ENCODE measurements around the gene RUNX1.

The RUNX1 gene

GRCh38 chr21:34900376-34900775 is 148.7 kb downstream of the RUNX1 start:
- no peak overlapping the region for H3K4me3 Mint-ChIP-seq
- H3K4me1 Mint-ChIP-seq, result peaks cover 10% of the 10 kb centered on the region
- no peaks in the 10 kb centered on the region for H3K27me3 Mint-ChIP-seq
- H3K9me3 Mint-ChIP-seq, result peaks cover 17% of the 10 kb centered on the region in 2 donors
- no peak overlapping the region for H3K27ac Mint-ChIP-seq
- ATAC-seq (no peak), DNase-seq (no peak)

- Mint-ChIP-seq H3K4me3 (no peak overlapping the region), H3K4me1 (peaks cover 9% of the 10 kb centered on the region), H3K27me3 (no peaks in the 10 kb centered on the region), H3K27ac (no peak overlapping the region), H3K9me3 (peaks cover 17% of the 10 kb centered on the region in 2 donors)
- ATAC-seq (no peak), DNase-seq (no peak)
Observed at GRCh38 chr21:34899760-34900159, 149.3 kb downstream of the RUNX1 start.

DNA sequence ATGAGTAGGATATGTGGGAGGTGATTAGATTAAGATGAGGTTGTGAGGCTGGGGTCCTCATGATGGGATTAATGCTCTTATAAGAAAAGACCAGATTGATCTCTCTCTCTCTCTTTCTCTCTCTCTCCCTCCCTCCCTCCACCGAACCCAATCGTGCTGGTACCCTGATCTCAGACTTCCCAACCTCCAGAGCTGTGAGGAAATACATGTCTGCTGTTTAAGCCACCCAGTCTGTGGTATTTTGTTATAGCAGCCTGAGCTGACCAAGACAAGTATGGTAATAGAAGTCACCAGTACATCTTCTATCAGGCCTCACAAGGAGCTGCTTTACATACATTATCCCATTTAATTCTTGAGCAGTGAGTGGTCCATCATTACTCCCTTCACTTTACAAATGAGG is 149.8 kb downstream of the RUNX1 start:
- Mint-ChIP-seq H3K27me3 (no peaks in the 10 kb centered on the region), H3K4me3 (no peak overlapping the region), H3K27ac (no peak overlapping the region)

DNA sequence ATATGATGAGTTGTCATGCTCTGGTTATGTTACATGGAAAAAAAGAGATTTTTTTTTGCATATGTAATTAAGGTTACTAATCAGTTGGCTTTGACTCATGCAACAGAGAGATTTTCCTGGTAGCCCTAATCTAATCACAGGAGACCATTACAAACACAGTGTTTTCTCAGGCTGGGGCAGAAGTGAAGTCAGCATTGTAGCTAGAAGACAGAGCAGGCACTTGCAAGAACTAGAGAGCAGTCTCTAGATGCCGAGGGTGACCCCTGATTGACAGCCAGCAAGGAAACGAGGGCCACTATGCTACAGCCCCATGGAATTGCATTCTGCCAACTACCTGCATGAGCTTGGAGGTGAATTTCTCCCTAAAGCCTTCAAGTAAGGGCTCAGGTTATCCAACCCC is 151.3 kb downstream of the RUNX1 start:
- Mint-ChIP-seq H3K9me3 (peaks cover 17% of the 10 kb centered on the region in 2 donors), H3K4me3 (no peak overlapping the region), H3K4me1 (peaks cover 25% of the 10 kb centered on the region), H3K27me3 (no peaks in the 10 kb centered on the region), H3K27ac (no peak overlapping the region)
- ATAC-seq (no peak), DNase-seq (no peak)

More for the DNA sequence above, 149.8 kb downstream of the RUNX1 start:
- ATAC-seq (no peak), DNase-seq (no peak)
- Mint-ChIP-seq H3K4me1 (peaks cover 12% of the 10 kb centered on the region), H3K9me3 (peaks cover 17% of the 10 kb centered on the region in 2 donors)

DNA sequence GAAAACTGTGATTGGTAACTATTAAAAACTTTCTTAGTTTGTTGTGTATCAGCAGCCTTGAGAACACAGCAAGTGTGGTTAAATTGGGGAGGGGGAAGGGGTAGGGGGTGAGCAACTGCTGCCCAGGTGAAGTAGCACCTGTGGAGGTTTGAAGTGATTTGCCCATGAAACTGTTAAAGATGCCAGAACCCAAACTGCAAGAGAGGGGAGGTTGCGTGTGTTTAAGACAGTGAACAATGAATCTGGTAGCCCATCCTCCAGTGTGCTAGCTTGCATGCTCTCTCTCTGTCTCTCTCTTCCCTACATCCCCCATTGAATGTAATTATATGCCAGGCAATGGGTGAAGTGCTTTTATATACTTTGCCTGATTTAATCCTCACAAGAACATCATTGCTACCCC is 154.7 kb downstream of the RUNX1 start:
- Mint-ChIP-seq H3K27me3 (no peaks in the 10 kb centered on the region), H3K4me3 (no peak overlapping the region), H3K9me3 (peaks cover 17% of the 10 kb centered on the region in 2 donors), H3K4me1 (peaks cover 38% of the 10 kb centered on the region), H3K27ac (no peak overlapping the region)
- ATAC-seq (no peak), DNase-seq (no peak)

GRCh38 chr21:34892209-34892608 is 156.9 kb downstream of the RUNX1 start:
- Mint-ChIP-seq H3K27ac (peak overlapping the region in 1 of 2 donors; percentile 8), H3K27me3 (no peaks in the 10 kb centered on the region), H3K9me3 (peaks cover 12 to 14% of the 10 kb centered on the region in 2 donors), H3K4me1 (peaks cover 47% of the 10 kb centered on the region), H3K4me3 (no peak overlapping the region)
- no peak for DNase-seq
- ATAC-seq, result no peak

DNA sequence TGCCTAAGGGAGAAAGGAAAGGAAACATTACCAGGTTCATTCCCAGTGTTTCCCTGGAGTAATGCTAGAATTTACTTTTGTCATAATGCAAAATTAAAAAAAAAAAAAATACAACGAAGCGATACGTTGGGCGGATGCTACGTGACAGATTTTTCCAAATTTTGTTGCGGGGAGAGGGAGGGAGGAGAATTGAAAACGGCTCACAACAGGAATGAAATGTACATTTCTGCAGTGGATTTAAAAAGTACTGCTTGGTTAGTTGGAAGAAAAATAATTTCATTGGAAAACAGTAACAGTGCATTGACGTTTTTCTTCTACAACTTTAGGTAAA is 157.5 kb downstream of the RUNX1 start:
- Mint-ChIP-seq H3K4me3 (peak overlapping the region in 1 of 2 donors; percentile 5), H3K9me3 (peaks cover 5 to 8% of the 10 kb centered on the region in 2 donors), H3K27ac (no peak overlapping the region), H3K4me1 (peaks cover 53% of the 10 kb centered on the region), H3K27me3 (no peaks in the 10 kb centered on the region)
- no peak for DNase-seq
- ATAC-seq, result no peak

DNA sequence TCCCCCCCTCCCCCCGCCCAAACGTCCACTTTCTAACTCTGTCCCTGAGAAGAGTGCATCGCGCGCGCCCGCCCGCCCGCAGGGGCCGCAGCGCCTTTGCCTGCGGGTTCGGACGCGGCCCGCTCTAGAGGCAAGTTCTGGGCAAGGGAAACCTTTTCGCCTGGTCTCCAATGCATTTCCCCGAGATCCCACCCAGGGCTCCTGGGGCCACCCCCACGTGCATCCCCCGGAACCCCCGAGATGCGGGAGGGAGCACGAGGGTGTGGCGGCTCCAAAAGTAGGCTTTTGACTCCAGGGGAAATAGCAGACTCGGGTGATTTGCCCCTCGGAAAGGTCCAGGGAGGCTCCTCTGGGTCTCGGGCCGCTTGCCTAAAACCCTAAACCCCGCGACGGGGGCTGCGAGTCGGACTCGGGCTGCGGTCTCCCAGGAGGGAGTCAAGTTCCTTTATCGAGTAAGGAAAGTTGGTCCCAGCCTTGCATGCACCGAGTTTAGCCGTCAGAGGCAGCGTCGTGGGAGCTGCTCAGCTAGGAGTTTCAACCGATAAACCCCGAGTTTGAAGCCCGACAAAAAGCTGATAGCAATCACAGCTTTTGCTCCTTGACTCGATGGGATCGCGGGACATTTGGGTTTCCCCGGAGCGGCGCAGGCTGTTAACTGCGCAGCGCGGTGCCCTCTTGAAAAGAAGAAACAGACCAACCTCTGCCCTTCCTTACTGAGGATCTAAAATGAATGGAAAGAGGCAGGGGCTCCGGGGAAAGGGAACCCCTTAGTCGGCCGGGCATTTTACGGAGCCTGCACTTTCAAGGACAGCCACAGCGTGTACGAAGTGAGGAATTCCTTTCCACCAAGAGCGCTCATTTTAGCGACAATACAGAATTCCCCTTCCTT is 158.1 kb downstream of the RUNX1 start:
- DNase-seq, result peak; percentile 8 to 12
- peaks cover under 1 to 2% of the 10 kb centered on the region in 2 donors for H3K9me3 Mint-ChIP-seq
- peak overlapping the region; percentile 92 for H3K4me3 Mint-ChIP-seq
- H3K4me1 Mint-ChIP-seq, result peaks cover 57% of the 10 kb centered on the region
- ATAC-seq, result no peak
- H3K27ac Mint-ChIP-seq, result peak overlapping the region in 1 of 2 donors; percentile 82
- H3K27me3 Mint-ChIP-seq, result no peaks in the 10 kb centered on the region

DNA sequence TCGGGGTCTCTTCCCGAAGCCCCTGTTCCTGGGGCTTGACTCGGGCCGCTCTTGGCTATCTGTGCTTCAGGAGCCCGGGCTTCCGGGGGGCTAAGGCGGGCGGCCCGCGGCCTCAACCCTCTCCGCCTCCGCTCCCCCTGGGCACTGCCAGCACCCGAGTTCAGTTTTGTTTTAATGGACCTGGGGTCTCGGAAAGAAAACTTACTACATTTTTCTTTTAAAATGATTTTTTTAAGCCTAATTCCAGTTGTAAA is 158.7 kb downstream of the RUNX1 start:
- ATAC-seq (no peak), DNase-seq (no peak)
- peaks cover 60% of the 10 kb centered on the region for H3K4me1 Mint-ChIP-seq
- peak overlapping the region; percentile 92 for H3K4me3 Mint-ChIP-seq
- no peak overlapping the region for H3K27ac Mint-ChIP-seq
- no peaks in the 10 kb centered on the region for H3K9me3 Mint-ChIP-seq
- H3K27me3 Mint-ChIP-seq, result no peaks in the 10 kb centered on the region

DNA sequence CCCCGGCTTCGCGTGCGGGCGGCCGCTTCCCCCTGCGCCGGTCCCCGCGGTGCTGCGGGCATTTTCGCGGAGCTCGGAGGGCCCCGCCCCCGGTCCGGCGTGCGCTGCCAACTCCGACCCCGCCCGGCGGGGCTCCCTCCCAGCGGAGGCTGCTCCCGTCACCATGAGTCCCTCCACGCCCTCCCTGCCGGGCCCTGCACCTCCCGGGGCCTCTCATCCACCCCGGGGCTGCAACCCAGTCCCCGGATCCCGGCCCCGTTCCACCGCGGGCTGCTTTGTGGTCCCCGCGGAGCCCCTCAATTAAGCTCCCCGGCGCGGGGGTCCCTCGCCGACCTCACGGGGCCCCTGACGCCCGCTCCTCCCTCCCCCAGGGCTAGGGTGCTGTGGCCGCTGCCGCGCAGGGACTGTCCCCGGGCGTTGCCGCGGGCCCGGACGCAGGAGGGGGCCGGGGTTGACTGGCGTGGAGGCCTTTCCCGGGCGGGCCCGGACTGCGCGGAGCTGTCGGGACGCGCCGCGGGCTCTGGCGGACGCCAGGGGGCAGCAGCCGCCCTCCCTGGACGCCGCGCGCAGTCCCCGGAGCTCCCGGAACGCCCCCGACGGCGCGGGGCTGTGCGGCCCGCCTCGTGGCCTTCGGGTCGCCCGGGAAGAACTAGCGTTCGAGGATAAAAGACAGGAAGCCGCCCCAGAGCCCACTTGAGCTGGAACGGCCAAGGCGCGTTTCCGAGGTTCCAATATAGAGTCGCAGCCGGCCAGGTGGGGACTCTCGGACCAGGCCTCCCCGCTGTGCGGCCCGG is 159.2 kb downstream of the RUNX1 start:
- peak overlapping the region; percentile 92 for H3K4me3 Mint-ChIP-seq
- peak; percentile 79 for ATAC-seq
- no peaks in the 10 kb centered on the region for H3K27me3 Mint-ChIP-seq
- no peaks in the 10 kb centered on the region for H3K9me3 Mint-ChIP-seq
- peak overlapping the region; percentile 46 to 80 for H3K27ac Mint-ChIP-seq
- DNase-seq, result peak; percentile 89
- peaks cover 61% of the 10 kb centered on the region for H3K4me1 Mint-ChIP-seq

DNA sequence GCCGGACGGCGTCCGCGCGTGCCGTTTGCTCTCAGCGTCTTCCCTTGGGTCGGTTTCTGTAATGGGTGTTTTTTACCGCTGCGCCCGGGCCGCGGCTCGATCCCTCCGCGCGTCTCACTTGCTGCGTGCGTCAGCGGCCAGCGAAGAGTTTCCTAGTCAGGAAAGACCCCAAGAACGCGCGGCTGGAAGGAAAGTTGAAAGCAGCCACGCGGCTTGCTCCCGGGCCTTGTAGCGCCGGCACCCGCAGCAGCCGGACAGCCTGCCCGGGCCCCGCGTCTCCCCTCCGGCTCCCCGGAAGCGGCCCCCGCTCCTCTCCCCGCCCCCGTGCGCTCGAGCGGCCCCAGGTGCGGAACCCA is 159.8 kb downstream of the RUNX1 start:
- no peaks in the 10 kb centered on the region for H3K9me3 Mint-ChIP-seq

DNA sequence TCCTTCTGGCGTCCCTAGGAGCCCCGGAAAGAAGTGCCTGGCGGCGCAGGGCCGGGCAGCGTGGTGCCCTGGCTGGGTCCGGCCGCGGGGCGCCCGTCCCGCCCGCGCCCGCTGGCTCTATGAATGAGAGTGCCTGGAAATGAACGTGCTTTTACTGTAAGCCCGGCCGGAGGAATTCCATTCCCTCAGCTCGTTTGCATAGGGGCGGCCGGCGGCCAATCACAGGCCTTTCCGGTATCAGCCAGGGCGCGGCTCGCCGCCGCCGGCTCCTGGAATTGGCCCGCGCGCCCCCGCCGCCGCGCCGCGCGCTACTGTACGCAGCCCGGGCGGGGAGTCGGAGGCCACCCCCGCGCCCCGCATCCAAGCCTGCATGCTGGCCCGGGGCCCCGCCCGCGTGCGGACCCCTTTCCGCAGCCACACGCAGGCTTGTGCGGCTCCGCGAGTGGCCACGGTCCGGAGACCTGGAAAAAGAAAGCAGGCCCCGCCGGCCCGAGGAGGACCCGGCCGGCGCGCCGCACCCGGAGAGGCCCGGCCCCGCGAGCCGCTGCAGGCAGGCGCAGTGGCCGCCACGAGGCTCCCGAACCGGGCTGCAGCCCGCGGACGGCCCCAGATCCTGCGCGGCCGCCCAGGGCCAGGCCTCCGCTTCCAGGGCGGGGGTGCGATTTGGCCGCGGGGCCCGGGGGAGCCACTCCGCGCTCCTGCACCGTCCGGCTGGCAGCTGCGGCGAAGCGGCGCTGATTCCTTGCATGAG is 160.4 kb downstream of the RUNX1 start:
- no peaks in the 10 kb centered on the region for H3K9me3 Mint-ChIP-seq
- H3K4me3 Mint-ChIP-seq, result peak overlapping the region; percentile 94 to 99
- peaks cover 61% of the 10 kb centered on the region for H3K4me1 Mint-ChIP-seq
- H3K27ac Mint-ChIP-seq, result peak overlapping the region; percentile 99 to 100
- DNase-seq (peak; percentile 85 to 86), ATAC-seq (peak; percentile 61)
- no peaks in the 10 kb centered on the region for H3K27me3 Mint-ChIP-seq

More for the DNA sequence above, 159.8 kb downstream of the RUNX1 start:
- H3K4me3 Mint-ChIP-seq, result peak overlapping the region; percentile 92
- no peaks in the 10 kb centered on the region for H3K27me3 Mint-ChIP-seq
- ATAC-seq (peak; percentile 4), DNase-seq (peak; percentile 75)
- peaks cover 61% of the 10 kb centered on the region for H3K4me1 Mint-ChIP-seq
- H3K27ac Mint-ChIP-seq, result peak overlapping the region; percentile 96 to 99

GRCh38 chr21:34887725-34888568 is 161.2 kb downstream of the RUNX1 start:
- Mint-ChIP-seq H3K27ac (peak overlapping the region; percentile 99 to 100), H3K9me3 (no peaks in the 10 kb centered on the region), H3K4me1 (peaks cover 63% of the 10 kb centered on the region), H3K27me3 (no peaks in the 10 kb centered on the region), H3K4me3 (peak overlapping the region; percentile 94 to 99)
- DNase-seq (peak; percentile 86 to 91), ATAC-seq (peak; percentile 73)

GRCh38 chr21:34887105-34887442 is 162.0 kb downstream of the RUNX1 start:
- DNase-seq (no peak), ATAC-seq (no peak)
- peaks cover 69% of the 10 kb centered on the region for H3K4me1 Mint-ChIP-seq
- no peaks in the 10 kb centered on the region for H3K27me3 Mint-ChIP-seq
- peak overlapping the region in 1 of 2 donors; percentile 84 for H3K27ac Mint-ChIP-seq
- H3K4me3 Mint-ChIP-seq, result peak overlapping the region; percentile 94 to 99
- no peaks in the 10 kb centered on the region for H3K9me3 Mint-ChIP-seq
